ENCODE measurements around the gene TRIM40. TPM values are rescaled to one million over a fixed set of nuclear protein-coding genes. Genes with fewer than 3 reads are reported as not detected.

The TRIM40 gene
- total RNA-seq, 2 donors from 2014 or later = not detected

DNA sequence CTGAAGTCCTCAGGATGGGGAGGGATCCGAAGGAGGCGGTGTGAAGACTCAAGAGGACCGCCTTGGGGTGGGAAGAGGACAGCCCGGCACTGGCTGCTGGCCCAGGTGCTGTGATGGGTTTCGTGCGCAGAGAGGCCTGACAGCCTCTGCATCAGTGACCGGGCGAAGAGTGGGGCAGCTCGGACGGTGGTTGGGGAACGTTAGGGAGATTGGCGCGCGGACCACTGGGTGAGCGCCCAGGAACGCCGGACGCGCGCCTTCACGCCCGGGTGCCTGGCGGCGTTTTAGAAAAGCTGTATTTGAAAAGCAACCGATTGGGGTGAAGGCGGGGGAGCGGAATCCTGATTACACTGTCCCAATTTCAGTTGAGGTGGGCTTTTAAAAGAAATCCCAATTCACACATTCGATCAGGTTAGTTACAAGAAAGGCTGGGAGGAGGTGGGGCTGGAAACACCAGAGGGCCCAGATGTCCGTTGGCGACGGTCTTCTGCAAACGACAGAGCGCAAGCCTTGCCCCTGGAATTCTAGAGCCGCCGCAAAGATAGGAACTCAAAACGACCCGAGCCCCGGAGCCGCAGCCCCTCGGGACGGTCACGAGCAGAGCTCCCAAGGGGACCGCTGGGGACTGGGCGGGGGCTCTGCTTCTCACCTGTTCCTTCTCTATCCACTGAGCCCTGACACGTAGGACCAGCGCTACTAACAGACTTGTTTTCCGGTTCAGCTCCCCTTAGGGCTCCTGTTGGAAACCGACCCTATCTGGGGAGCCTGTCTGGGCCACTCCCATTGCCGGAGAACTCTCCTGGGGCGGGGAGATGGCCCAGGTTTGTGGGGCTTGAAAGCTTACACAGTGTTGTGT, 8.5 kb upstream of the TRIM40 start:
- Histone ChIP-seq H3K36me3 (no peaks in the 10 kb centered on the region), H3K27ac (no peak overlapping the region), H3K4me3 (no peak overlapping the region), H3K9me3 (no peaks in the 10 kb centered on the region), H3K27me3 (replicated peaks; ENCODE audit: insufficient read depth) (peaks cover 6% of the 10 kb centered on the region), H3K4me1 (replicated peaks) (no peaks in the 10 kb centered on the region)
- intact Hi-C loops (cut with DNase I) = no loop called here
- TF ChIP-seq POLR2AphosphoS5 (IDR thresholded peaks at IDR 0.05) (no peak), CTCF (IDR thresholded peaks at IDR 0.05) (no peak), POLR2A (IDR thresholded peaks at IDR 0.05) (no peak)
- WGBS = 11% methylated on average over 48 of the region's 50 CpGs
- DNase-seq (ENCODE audit: low spot score) = no peak

DNA sequence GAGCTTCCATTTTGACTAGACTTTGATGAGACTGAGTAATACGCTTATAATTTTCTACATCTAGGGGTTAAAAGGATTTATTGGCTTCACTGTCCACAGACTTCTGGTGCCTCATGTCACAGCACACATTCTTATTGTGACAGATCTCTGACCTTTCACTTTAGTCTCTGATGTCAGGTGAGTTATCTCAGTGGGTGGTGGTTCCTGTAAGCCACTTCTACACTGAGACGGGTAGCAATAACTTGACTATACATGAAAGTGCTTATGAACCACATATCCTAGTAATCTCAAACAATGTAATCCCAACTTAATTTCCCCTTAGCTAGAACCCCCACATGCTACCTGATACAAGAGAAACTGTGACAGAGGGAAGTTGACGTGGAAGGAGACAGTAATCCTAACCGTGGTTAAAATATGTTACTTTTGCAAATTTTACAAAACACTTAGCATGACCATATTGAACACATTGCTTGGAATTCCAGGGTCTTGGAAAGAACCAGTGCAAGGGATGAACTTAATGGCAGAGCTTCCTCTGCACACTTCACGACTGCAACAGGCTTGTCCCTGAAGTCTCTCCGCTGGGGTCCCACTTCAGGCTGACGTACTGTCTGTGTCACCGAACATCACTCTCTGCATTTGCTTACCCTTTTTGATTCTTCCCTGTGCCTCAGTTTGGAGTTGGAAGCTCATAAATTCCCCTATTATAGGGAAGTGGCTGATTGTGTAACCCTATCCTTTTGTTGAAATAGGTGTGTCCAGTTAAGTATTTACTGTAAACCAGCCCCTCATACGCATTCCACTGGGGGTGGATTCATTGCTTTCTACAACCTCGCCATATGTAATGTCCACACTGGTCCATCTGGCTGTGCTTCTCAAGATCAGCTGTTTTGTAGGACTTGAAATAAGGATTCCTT, 6.4 kb upstream of the TRIM40 start:
- no peak for DNase-seq (ENCODE audit: low spot score)
- Histone ChIP-seq H3K9me3 (no peaks in the 10 kb centered on the region), H3K27ac (no peak overlapping the region), H3K4me3 (no peak overlapping the region), H3K4me1 (replicated peaks) (no peaks in the 10 kb centered on the region), H3K27me3 (replicated peaks; ENCODE audit: insufficient read depth) (peaks cover 6% of the 10 kb centered on the region), H3K36me3 (no peaks in the 10 kb centered on the region)
- intact Hi-C loops (cut with DNase I) = loop anchor here (2.0 kb wide), 1 partner anchor 27 kb away; no protein-coding TSS in a partner anchor
- TF ChIP-seq CTCF (IDR thresholded peaks at IDR 0.05) = no peak
- no peak for TF ChIP-seq POLR2AphosphoS5 (IDR thresholded peaks at IDR 0.05)
- no peak for TF ChIP-seq POLR2A (IDR thresholded peaks at IDR 0.05)
- WGBS = 36% methylated on average over 10 of the region's 10 CpGs

- Histone ChIP-seq H3K4me3 (no peak overlapping the region), H3K27ac (no peak overlapping the region), H3K4me1 (replicated peaks) (no peaks in the 10 kb centered on the region), H3K36me3 (no peaks in the 10 kb centered on the region), H3K9me3 (no peaks in the 10 kb centered on the region), H3K27me3 (replicated peaks; ENCODE audit: insufficient read depth) (peaks cover 6% of the 10 kb centered on the region)
- intact Hi-C loops (cut with DNase I) = loop anchor here (2.0 kb wide), 1 partner anchor 27 kb away; no protein-coding TSS in a partner anchor
- DNase-seq (ENCODE audit: low spot score) = no peak
- TF ChIP-seq POLR2AphosphoS5 (IDR thresholded peaks at IDR 0.05) (no peak), CTCF (IDR thresholded peaks at IDR 0.05) (no peak), POLR2A (IDR thresholded peaks at IDR 0.05) (no peak)
- WGBS = 55% methylated on average over 4 of the region's 4 CpGs
Observed at GRCh38 chr6:30130179-30130679, 5.7 kb upstream of the TRIM40 start.

DNA sequence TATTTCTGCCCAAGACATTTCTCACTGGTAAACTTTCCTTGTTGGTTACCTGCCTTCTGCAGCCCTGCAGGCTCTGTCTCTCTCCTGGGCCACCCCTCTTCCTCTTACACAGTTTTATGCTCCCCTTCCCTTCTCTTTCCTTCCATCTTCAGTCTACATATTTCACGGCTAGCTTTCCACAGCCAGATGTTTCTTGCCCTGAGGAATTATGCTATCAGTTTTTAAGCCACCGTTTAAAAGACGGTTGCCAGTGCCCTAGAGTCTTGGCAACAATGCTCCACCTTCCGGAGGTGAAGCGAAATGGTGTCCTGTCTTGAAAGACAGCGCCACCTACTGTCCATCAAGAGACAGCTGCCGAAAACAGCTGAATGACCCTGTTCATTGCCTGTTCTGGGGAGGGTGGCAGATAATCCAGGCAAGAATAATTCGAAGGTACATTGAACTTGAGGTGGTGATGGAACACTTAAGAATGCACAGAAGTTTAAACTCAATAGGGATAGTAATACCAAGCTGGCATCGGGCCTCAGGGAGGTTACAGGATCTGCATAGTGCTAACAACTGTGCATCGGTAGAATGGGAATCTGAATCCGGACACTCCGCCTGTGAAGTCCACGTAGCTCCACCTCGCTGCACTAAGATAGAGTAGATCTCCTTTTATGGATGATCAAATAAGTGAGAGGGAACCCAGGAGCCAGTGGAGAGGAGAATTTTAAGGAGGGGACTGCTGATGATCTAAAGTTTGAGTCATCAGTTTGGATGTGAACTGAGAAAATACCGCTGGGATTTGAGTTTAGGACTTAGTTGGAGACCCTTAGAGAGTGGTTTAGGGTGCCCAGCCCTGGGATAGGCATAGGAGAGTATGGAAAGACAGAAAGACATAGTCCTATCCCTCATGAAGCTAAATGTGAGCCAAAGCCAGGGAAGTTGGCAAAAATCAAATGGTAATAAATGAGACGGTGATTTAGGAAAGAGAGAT, 4.8 kb upstream of the TRIM40 start:
- WGBS = 24% methylated on average over 16 of the region's 16 CpGs
- intact Hi-C loops (cut with DNase I) = loop anchor here (2.0 kb wide), 1 partner anchor 28 kb away; no protein-coding TSS in a partner anchor
- Histone ChIP-seq H3K9me3 (no peaks in the 10 kb centered on the region), H3K27ac (no peak overlapping the region), H3K4me1 (replicated peaks) (no peaks in the 10 kb centered on the region), H3K36me3 (no peaks in the 10 kb centered on the region), H3K27me3 (replicated peaks; ENCODE audit: insufficient read depth) (peaks cover 6% of the 10 kb centered on the region), H3K4me3 (no peak overlapping the region)
- TF ChIP-seq POLR2A (IDR thresholded peaks at IDR 0.05) = no peak
- TF ChIP-seq CTCF (IDR thresholded peaks at IDR 0.05) = peak; percentile 86 to 96 (median 94)
- peak; percentile 74 for TF ChIP-seq POLR2AphosphoS5 (IDR thresholded peaks at IDR 0.05)
- DNase-seq (ENCODE audit: low spot score) = peak; percentile 85
